Pancreas (tissue), 10 donors: ENCODE results near the gene RPA4. TPM values are rescaled to one million over a fixed set of nuclear protein-coding genes. Genes with fewer than 3 reads are reported as not detected.

Experiments
- ATAC-seq, 4 donors: fragments of 200-7000 bp; cut with Tn5 transposase; one replicate each; pipeline versions ENCODE4 v1.8.0 to v1.9.1; 2020; ENCODE audit warnings: mild to moderate bottlenecking in 4 of 4, moderate library complexity in 4 of 4
- DNase-seq, 6 donors: peaks; one replicate each; pipeline ENCODE4 v3.0.0-alpha.2; 2020
- FAIRE-seq: peaks from 2 replicates; lab custom pipeline; 2012; peaks lifted over from hg19 to GRCh38; lab: Jason Lieb, UNC
- H3K27ac ChIP-seq, 4 donors: fragments of 200-600 bp; sonication (generic); 1 replicate in 3 of 4; 2 replicates in 1 of 4; pipeline versions ENCODE4 v1.5.0 to v1.8.0; 2020
- H3K27me3 ChIP-seq, 4 donors: fragments of 200-600 bp; one replicate each; pipeline ENCODE4 v1.8.0; 2021
- H3K36me3 ChIP-seq, 3 donors: fragments of 200-600 bp; sonication (generic) in 1 of 3; one replicate each; pipeline versions ENCODE4 v1.5.0 to v1.8.0; 2020 to 2021
- H3K4me1 ChIP-seq, 3 donors: fragments of 200-600 bp; one replicate each; pipeline ENCODE4 v1.8.0; 2021
- H3K4me3 ChIP-seq, 4 donors: fragments of 200-600 bp; sonication (generic) in 2 of 4; one replicate each; pipeline versions ENCODE4 v1.5.0 to v1.8.0; 2020 to 2021
- H3K9me3 ChIP-seq, 4 donors: fragments of 200-600 bp; one replicate each; pipeline ENCODE4 v1.8.0; 2021
- CTCF ChIP-seq, 4 donors: fragments of 200-600 bp; sonication (generic) in 3 of 4; IDR thresholded peaks; one replicate each; pipeline versions ENCODE4 v1.5.0 to v1.8.0; 2021; ENCODE audit warnings: antibody characterized with exemption in 4 of 4
- WGBS, 2 donors: extraction: QIAGEN DNeasy Blood & Tissue Kit; methylation state at CpG; one replicate each; pipeline ENCODE4 v1.1.7; 2013; 5-methylcytosine and 5-hydroxymethylcytosine counted together
- intact Hi-C, 3 donors: fragments of 100-400 bp; cut with DNase I; formaldehyde crosslinking; loops; one replicate each; pipeline versions ENCODE4 v1.11.1 to v1.14.2; 2022
- polyA plus RNA-seq, 2 donors: library from polyadenylated mRNA; stranded (reverse); fragments of 200-250 nt; gene quantifications; one replicate each; pipeline ENCODE4 v1.2.3, GENCODE V29; 2013
- total RNA-seq, 6 donors: library from RNA; stranded (reverse); fragmentation: NEBNext Ultra II Directional in 4 of 6; extraction: Animal tissue kit (Norgen Biotek cat#: 25700) in 4 of 6; gene quantifications; one replicate each; pipeline versions ENCODE4 v1.2.1 to v1.2.4, GENCODE V29; 2021 to 2023
- donor health status: healthy with polysubstance abuse.
- donor health status: DM: no; HTN: no; CAD: no; lungs with moderate emphysema.
- donor health status: DM: no; HTN: no; CAD: no.
- donor health status: control.
- donor health status: control.
- donor health status: Bipolar disorder and iron deficiency.
- donor health status: DM: yes; HTN: yes; CAD: no.
- donor health status: DM: no; HTN: no; CAD: no.
- donor health status: DM: no; HTN: no; CAD: no.
- donor health status: DM: yes; HTN: yes; CAD: no.

RPA4 gene
- total and polyA plus RNA-seq, 8 donors = 0.07 to 0.62 (median 0.30) TPM

GRCh38 chrX:96861661-96862060, 22.0 kb upstream of the RPA4 start:
- H3K4me1 ChIP-seq = no peaks in the 10 kb centered on the region
- FAIRE-seq (no peak), DNase-seq (no peak), ATAC-seq (no peak)
- no peaks in the 10 kb centered on the region for H3K9me3 ChIP-seq
- H3K27ac ChIP-seq = no peak overlapping the region
- intact Hi-C loops = no loop called here
- TF ChIP-seq CTCF (IDR thresholded peaks at IDR 0.05) = no peak
- 76 to 95% methylated on average over 4 of the region's 4 CpGs for WGBS, 2 donors
- H3K27me3 ChIP-seq = no peaks in the 10 kb centered on the region
- no peak overlapping the region for H3K4me3 ChIP-seq
- no peaks in the 10 kb centered on the region for H3K36me3 ChIP-seq

DNA sequence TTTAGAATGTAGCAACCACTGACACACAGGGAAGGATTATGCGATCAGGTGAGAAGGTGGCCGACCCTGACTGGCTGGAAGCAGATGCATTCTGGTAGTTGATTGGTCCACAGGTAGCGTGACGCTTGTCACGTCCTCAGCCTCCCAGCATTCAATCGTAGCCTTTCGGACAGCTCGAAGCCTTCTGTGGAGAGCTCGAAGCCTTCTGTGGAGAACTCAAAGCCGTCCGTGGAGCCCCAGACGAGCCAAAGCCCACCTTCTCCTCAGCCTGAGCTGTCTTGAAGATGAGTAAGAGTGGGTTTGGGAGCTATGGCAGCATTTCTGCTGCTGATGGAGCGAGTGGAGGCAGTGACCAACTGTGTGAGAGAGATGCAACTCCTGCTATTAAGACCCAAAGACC, 319 bp downstream of the RPA4 start:
- Histone ChIP-seq H3K4me3 (no peak overlapping the region), H3K36me3 (no peaks in the 10 kb centered on the region), H3K9me3 (no peaks in the 10 kb centered on the region), H3K27me3 (no peaks in the 10 kb centered on the region), H3K4me1 (no peaks in the 10 kb centered on the region), H3K27ac (no peak overlapping the region)
- no peak for FAIRE-seq
- DNase-seq = no peak
- intact Hi-C loops = no loop called here
- no peak for ATAC-seq
- TF ChIP-seq CTCF (IDR thresholded peaks at IDR 0.05) = no peak
- WGBS, 2 donors = 90 to 96% methylated on average over 13 of the region's 13 CpGs

GRCh38 chrX:96889726-96890125, 6.0 kb downstream of the RPA4 start:
- no peaks in the 10 kb centered on the region for H3K9me3 ChIP-seq
- H3K27me3 ChIP-seq = peaks cover 0 to 3% (median 0%) of the 10 kb centered on the region in 4 donors
- no peaks in the 10 kb centered on the region for H3K36me3 ChIP-seq
- no peak for DNase-seq
- FAIRE-seq = no peak
- no peak for ATAC-seq
- intact Hi-C loops = no loop called here
- WGBS, 2 donors = 76 to 98% methylated on average over 1 of the region's 1 CpG
- no peaks in the 10 kb centered on the region for H3K4me1 ChIP-seq
- no peak overlapping the region for H3K27ac ChIP-seq
- H3K4me3 ChIP-seq = no peak overlapping the region
- TF ChIP-seq CTCF (IDR thresholded peaks at IDR 0.05) = no peak

GRCh38 chrX:96906741-96907140, 23.0 kb downstream of the RPA4 start:
- no peak overlapping the region for H3K27ac ChIP-seq
- ATAC-seq (no peak), FAIRE-seq (no peak), DNase-seq (no peak)
- H3K36me3 ChIP-seq = no peaks in the 10 kb centered on the region
- intact Hi-C loops = no loop called here
- H3K4me3 ChIP-seq = no peak overlapping the region
- WGBS, 2 donors = 83 to 90% methylated on average over 2 of the region's 2 CpGs
- no peaks in the 10 kb centered on the region for H3K4me1 ChIP-seq
- H3K9me3 ChIP-seq = no peaks in the 10 kb centered on the region
- no peak for TF ChIP-seq CTCF (IDR thresholded peaks at IDR 0.05)
- H3K27me3 ChIP-seq = peaks cover 0 to 6% (median 0%) of the 10 kb centered on the region in 4 donors

GRCh38 chrX:96907516-96908272, 24.0 kb downstream of the RPA4 start:
- WGBS, 2 donors = 56 to 62% methylated on average over 3 of the region's 3 CpGs
- DNase-seq (no peak), ATAC-seq (no peak), FAIRE-seq (peak; percentile 34)
- Histone ChIP-seq H3K4me3 (no peak overlapping the region), H3K36me3 (no peaks in the 10 kb centered on the region), H3K9me3 (no peaks in the 10 kb centered on the region), H3K27me3 (peaks cover 0 to 2% (median 0%) of the 10 kb centered on the region in 4 donors), H3K4me1 (no peaks in the 10 kb centered on the region), H3K27ac (no peak overlapping the region)
- TF ChIP-seq CTCF (IDR thresholded peaks at IDR 0.05) = no peak
- intact Hi-C loops = no loop called here
